IPS-18a (cell line): ENCODE data around the gene DIP2C.
"Not testable (repeated sequence)": the region's sequence is repeated elsewhere in the genome, so short reads cannot be mapped to it uniquely, and the experiment has no call there.

ENCODE experiments used
- H3K27ac ChIP-seq: one replicate; pipeline ENCODE4 v1.5.1; 2013; ENCODE audit warnings: low read length
- H3K27me3 ChIP-seq: one replicate; pipeline ENCODE4 v1.6.1; 2013; ENCODE audit warnings: mild to moderate bottlenecking, low read length; ENCODE audit not compliant: control insufficient read depth, insufficient read depth
- H3K36me3 ChIP-seq: one replicate; pipeline ENCODE4 v1.6.1; 2013; ENCODE audit warnings: low read depth, low read length; ENCODE audit not compliant: control insufficient read depth
- H3K4me1 ChIP-seq: one replicate; pipeline ENCODE4 v1.6.1; 2013; ENCODE audit warnings: low read depth, low read length; ENCODE audit not compliant: control insufficient read depth
- H3K4me3 ChIP-seq: one replicate; pipeline ENCODE4 v1.5.1; 2013; ENCODE audit warnings: low read length
- H3K9ac ChIP-seq: one replicate; pipeline ENCODE4 v1.6.1; 2013; ENCODE audit warnings: mild to moderate bottlenecking, low read length, moderate library complexity
- H3K9me3 ChIP-seq: one replicate; pipeline ENCODE4 v1.6.1; 2013; ENCODE audit warnings: low read depth, low read length; ENCODE audit not compliant: control insufficient read depth

The DIP2C gene

DNA sequence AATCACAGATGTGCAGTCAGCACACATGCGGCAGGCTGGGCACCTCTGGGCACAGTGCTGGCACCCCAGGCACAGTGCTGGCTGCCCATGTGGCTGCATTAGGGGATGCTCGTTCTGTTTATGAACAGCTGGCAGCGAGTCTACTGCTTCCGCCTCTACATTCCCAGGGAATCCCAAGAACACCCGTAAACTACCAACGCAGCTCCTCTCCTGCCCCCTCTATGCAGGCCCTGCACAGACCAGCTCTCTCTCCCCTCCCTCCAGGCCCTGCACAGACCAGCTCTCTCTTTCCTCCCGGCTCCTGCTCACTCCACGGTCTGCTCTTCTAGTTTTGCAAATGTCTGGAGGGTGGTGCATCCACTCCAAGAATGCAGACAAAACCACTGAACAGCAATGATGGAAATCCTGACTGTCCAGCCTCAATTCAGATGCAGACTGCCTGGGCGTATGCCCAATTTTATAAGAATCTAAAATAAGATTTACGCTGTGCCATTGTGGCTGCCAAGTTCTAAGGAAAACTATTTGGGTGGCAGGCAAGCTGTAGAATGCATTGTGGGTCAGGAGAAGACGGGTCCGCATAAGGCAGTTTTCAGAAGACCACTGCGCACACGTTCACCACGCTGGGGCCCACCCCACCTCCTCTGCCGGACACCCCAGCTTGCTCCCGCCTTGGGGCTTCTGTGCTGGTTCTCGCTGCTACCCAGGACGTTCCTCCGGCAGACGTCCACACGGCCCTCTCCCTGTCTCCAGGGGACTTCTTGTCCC lies 319.6 kb downstream of the DIP2C start:
- Histone ChIP-seq H3K36me3 (no peaks in the 10 kb centered on the region), H3K4me1 (peaks cover 8% of the 10 kb centered on the region), H3K27me3 (no peaks in the 10 kb centered on the region), H3K4me3 (no peak overlapping the region), H3K9me3 (no peaks in the 10 kb centered on the region), H3K27ac (no peak overlapping the region), H3K9ac (no peak overlapping the region)

DNA sequence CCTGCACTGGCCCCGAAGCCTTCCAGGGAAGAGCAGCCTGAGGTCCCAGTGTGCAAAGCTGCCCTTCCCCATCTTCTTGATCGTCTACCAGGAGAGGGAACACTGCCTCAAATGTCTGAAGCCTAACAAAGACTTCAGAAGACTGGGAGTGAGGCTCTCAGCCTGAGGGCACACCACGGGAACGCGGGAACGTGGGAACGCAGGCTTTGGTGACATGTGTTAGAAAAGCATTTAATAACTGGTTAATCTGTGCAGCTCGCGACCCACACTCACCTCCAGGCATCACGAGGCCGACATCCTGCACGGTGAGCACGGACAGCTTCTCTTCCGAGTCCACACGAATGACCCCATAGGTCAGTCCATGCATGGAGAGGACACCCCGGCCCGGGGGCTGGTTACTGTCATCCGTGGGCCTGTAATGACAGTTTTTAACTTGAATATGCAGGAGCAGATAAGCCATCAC lies 320.2 kb downstream of the DIP2C start:
- no peak overlapping the region for H3K4me3 ChIP-seq
- peaks cover 8% of the 10 kb centered on the region for H3K4me1 ChIP-seq
- H3K27me3 ChIP-seq = no peaks in the 10 kb centered on the region
- H3K9me3 ChIP-seq = no peaks in the 10 kb centered on the region
- H3K36me3 ChIP-seq = no peaks in the 10 kb centered on the region
- no peak overlapping the region for H3K27ac ChIP-seq
- no peak overlapping the region for H3K9ac ChIP-seq

DNA sequence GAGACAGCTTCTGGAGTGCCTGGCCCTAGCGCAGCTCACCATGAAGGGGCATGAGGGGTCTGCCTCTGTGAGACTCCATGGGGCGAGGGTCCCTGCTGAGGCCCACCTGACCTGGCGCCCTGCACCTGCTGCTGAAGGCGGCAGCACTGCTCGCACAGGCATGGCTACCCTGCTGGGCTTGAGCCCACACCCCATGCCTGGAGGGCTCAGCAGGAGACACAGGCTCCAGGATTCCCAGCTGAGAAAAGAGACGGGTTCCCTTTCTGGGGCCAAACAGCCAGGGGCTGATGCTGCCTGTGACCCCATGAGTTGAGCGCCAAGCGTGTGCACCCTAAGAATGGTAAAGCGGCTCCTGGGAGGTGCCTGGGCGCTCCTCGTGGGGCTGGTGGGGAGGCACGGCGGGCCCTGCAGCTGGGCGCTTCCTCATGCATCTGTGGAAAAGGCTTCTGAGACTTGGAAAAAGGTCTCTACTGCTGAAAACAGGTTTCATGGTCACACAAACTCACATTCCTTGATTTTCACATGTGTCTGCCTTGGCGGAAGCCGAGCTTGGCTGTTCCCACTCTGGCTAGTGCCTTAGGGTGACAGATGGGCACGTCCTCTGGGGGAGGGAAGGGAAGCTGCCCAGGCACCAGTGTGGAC lies 320.8 kb downstream of the DIP2C start:
- Histone ChIP-seq H3K9ac (no peak overlapping the region), H3K27ac (no peak overlapping the region), H3K4me1 (peaks cover 5% of the 10 kb centered on the region), H3K36me3 (no peaks in the 10 kb centered on the region), H3K27me3 (no peaks in the 10 kb centered on the region), H3K4me3 (no peak overlapping the region), H3K9me3 (no peaks in the 10 kb centered on the region)

GRCh38 chr10:368107-368506 lies 321.4 kb downstream of the DIP2C start:
- H3K27ac ChIP-seq, H3K27me3 ChIP-seq, H3K4me3 ChIP-seq, H3K4me1 ChIP-seq, H3K36me3 ChIP-seq, H3K9me3 ChIP-seq, H3K9ac ChIP-seq: not testable (repeated sequence)

DNA sequence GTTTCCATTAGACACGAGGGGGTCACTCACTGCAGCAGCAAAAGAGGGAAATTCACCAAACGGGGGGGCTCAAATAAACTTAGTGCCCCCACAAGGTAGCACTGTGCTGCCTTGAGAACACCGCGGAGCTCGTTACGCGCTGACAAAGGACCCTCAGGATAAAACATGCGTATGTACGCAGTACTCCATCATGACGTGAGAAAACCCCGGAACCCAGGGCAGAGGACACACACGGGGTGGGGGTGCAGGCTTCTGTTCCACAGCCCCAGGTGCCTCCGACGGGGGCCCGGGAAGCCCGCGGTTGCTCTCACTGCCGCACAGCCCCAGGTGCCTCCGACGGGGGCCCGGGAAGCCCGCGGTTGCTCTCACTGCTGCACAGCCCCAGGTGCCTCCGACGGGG lies 321.8 kb downstream of the DIP2C start:
- Histone ChIP-seq H3K4me3 (no peak overlapping the region), H3K27ac (no peak overlapping the region), H3K9me3 (no peaks in the 10 kb centered on the region), H3K27me3 (no peaks in the 10 kb centered on the region), H3K36me3 (no peaks in the 10 kb centered on the region), H3K4me1 (no peaks in the 10 kb centered on the region), H3K9ac (no peak overlapping the region)

GRCh38 chr10:366186-366585 lies 323.3 kb downstream of the DIP2C start:
- Histone ChIP-seq H3K27ac (no peak overlapping the region), H3K4me3 (no peak overlapping the region), H3K4me1 (no peaks in the 10 kb centered on the region), H3K36me3 (no peaks in the 10 kb centered on the region), H3K9ac (no peak overlapping the region), H3K27me3 (no peaks in the 10 kb centered on the region), H3K9me3 (no peaks in the 10 kb centered on the region)

DNA sequence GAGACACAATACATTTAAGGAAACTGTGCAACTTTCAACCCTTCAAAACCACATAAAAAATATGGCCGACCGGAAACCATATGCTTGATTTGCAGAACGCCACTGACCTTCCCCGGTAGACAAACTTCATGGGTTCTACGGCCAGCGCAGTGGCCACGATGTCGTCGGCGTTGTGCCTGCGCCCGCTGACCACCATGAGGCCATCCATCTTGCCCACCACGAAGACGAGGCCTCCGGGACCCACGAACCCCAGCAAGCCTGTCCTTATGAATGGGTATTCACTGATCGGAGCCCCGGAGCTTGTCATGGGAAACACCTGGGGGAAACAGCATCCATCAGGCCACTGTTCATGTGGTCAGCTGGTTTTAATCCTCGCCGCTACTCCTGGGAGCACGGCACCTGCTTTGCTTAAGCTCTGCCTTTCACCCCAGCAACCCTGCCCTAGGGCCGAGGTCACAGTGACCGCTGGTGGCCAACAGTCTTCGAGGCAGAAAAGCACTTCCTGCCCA lies 325.1 kb downstream of the DIP2C start:
- no peak overlapping the region for H3K4me3 ChIP-seq
- H3K27me3 ChIP-seq = no peaks in the 10 kb centered on the region
- H3K9me3 ChIP-seq = no peaks in the 10 kb centered on the region
- H3K4me1 ChIP-seq = no peaks in the 10 kb centered on the region
- no peak overlapping the region for H3K27ac ChIP-seq
- H3K9ac ChIP-seq = no peak overlapping the region
- no peaks in the 10 kb centered on the region for H3K36me3 ChIP-seq

- no peaks in the 10 kb centered on the region for H3K36me3 ChIP-seq
- H3K27ac ChIP-seq = no peak overlapping the region
- no peaks in the 10 kb centered on the region for H3K4me1 ChIP-seq
- H3K4me3 ChIP-seq = no peak overlapping the region
- H3K27me3 ChIP-seq = no peaks in the 10 kb centered on the region
- no peaks in the 10 kb centered on the region for H3K9me3 ChIP-seq
- H3K9ac ChIP-seq = no peak overlapping the region
These were observed 326.3 kb downstream of the DIP2C start for GRCh38 chr10:363152-363551.

GRCh38 chr10:361203-362081 lies 328.0 kb downstream of the DIP2C start:
- Histone ChIP-seq H3K4me3 (no peak overlapping the region), H3K27me3 (no peaks in the 10 kb centered on the region), H3K36me3 (no peaks in the 10 kb centered on the region), H3K27ac (no peak overlapping the region), H3K4me1 (no peaks in the 10 kb centered on the region), H3K9me3 (no peaks in the 10 kb centered on the region), H3K9ac (no peak overlapping the region)

- Histone ChIP-seq H3K27ac (no peak overlapping the region), H3K36me3 (no peaks in the 10 kb centered on the region)
These were observed 328.8 kb downstream of the DIP2C start for GRCh38 chr10:360653-361052.

DNA sequence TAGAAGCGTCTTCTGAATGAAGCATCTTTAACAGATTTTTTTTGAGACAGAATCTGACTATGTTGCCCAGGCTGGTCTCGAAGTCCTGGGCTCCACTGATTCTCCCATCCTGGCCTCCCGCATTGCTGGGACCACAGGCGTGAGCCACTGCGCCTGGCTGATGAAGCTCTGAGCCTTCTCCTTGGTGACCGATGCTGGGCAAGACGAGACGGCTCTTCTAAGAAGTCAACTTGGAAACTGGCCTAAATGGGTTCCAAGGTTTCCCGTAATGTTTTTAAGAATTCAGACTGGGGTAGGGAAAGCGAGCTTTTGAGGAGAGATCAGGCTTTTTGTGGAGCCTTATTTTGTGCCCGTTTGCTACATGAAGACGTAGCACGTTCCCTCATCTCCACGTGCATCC lies 329.7 kb downstream of the DIP2C start:
- Histone ChIP-seq H3K36me3 (peaks cover 3% of the 10 kb centered on the region), H3K27me3 (no peaks in the 10 kb centered on the region), H3K27ac (no peak overlapping the region), H3K9ac (no peak overlapping the region), H3K4me1 (no peaks in the 10 kb centered on the region), H3K9me3 (no peaks in the 10 kb centered on the region), H3K4me3 (no peak overlapping the region)

More at GRCh38 chr10:360653-361052, 328.8 kb downstream of the DIP2C start:
- Histone ChIP-seq H3K4me3 (no peak overlapping the region), H3K4me1 (no peaks in the 10 kb centered on the region), H3K9ac (no peak overlapping the region), H3K9me3 (no peaks in the 10 kb centered on the region), H3K27me3 (no peaks in the 10 kb centered on the region)
